Astrocyte of the spinal cord (primary cell): ENCODE measurements around the gene LAIR2.

ENCODE experiments used
- DNase-seq: peaks from one replicate; pipeline ENCODE4 v3.0.0; 2011; ENCODE audit warnings: low read depth, low spot score
- H3K4me3 ChIP-seq: 2 replicates; pipeline ENCODE4 v1.5.1; 2011; ENCODE audit warnings: low read depth, mild to moderate bottlenecking, low read length, moderate library complexity
- CTCF ChIP-seq: IDR thresholded peaks from 2 replicates; pipeline ENCODE4 v1.5.1; 2012; ENCODE audit warnings: low read depth, mild to moderate bottlenecking, low read length, inconsistent platforms
- in situ Hi-C: cut with HindIII; loops from 2 replicates; pipeline ENCODE4 v1.10.0; 2017; ENCODE audit warnings: low sequenced_read_pairs

Gene LAIR2

GRCh38 chr19:54457773-54458647, 44.6 kb upstream of the LAIR2 start:
- DNase-seq: no peak
- no peak overlapping the region for H3K4me3 ChIP-seq
- in situ Hi-C loops: no loop called here
- no peak for TF ChIP-seq CTCF

- no peak for TF ChIP-seq CTCF
- in situ Hi-C loops: no loop called here
- no peak for DNase-seq
- no peak overlapping the region for H3K4me3 ChIP-seq
These were observed 43.9 kb upstream of the LAIR2 start for GRCh38 chr19:54458648-54459281.

- DNase-seq: no peak
- TF ChIP-seq CTCF: no peak
- no peak overlapping the region for H3K4me3 ChIP-seq
- in situ Hi-C loops: no loop called here
These were observed 43.1 kb upstream of the LAIR2 start for GRCh38 chr19:54459282-54460229.

GRCh38 chr19:54460230-54461005, 42.2 kb upstream of the LAIR2 start:
- no peak for DNase-seq
- no peak overlapping the region for H3K4me3 ChIP-seq
- in situ Hi-C loops: no loop called here
- TF ChIP-seq CTCF: no peak

- in situ Hi-C loops: no loop called here
- no peak overlapping the region for H3K4me3 ChIP-seq
- TF ChIP-seq CTCF: no peak
These were observed 41.4 kb upstream of the LAIR2 start for GRCh38 chr19:54461210-54461609.

More at GRCh38 chr19:54461210-54461609, 41.4 kb upstream of the LAIR2 start:
- DNase-seq: no peak
